ENCODE results near the gene TIMM17A. TPM values are rescaled to one million over a fixed set of nuclear protein-coding genes. Genes with fewer than 3 reads are reported as not detected.
"Not testable (repeated sequence)": the region's sequence is repeated elsewhere in the genome, so short reads cannot be mapped to it uniquely, and the experiment has no call there.

Gene TIMM17A
- polyA plus RNA-seq, 1 experiment, result 104 TPM

GRCh38 chr1:201938440-201939035, 16.8 kb upstream of the TIMM17A start:
- H3K4me3 ChIP-seq (ENCODE audit: low read depth, low read length), result no peak overlapping the region
- peak overlapping the region; percentile 92 for H3K27ac ChIP-seq (ENCODE audit: low read depth, low read length)
- CTCF ChIA-PET, result interaction anchor here (1.7 to 2.1 kb wide), 2 partner anchors 10 to 43 kb away, joined by 4 to 9 read pairs; no protein-coding TSS in a partner anchor
- no peak for DNase-seq (ENCODE audit: low read depth, low spot score)
- H3K9me3 ChIP-seq (ENCODE audit: control insufficient read depth, insufficient read depth, low read length), result no peaks in the 10 kb centered on the region
- H3K27me3 ChIP-seq (ENCODE audit: control insufficient read depth, insufficient read depth, low read length), result no peaks in the 10 kb centered on the region
- POLR2A ChIA-PET, result interaction anchor here (1.2 to 2.7 kb wide), 4 partner anchors 8 to 42 kb away, joined by 3 to 15 read pairs (median 12); partner anchors contain the start of gene LMOD1
- TF ChIP-seq CTCF (IDR thresholded peaks at IDR 0.05; ENCODE audit: low read depth, low read length), result no peak

- DNase-seq (ENCODE audit: low read depth, low spot score), result no peak
- peak overlapping the region; percentile 92 for H3K27ac ChIP-seq (ENCODE audit: low read depth, low read length)
- TF ChIP-seq CTCF (IDR thresholded peaks at IDR 0.05; ENCODE audit: low read depth, low read length), result no peak
- POLR2A ChIA-PET, result interaction anchor here (0.5 to 2.7 kb wide), 4 partner anchors 17 to 43 kb away, joined by 6 to 15 read pairs (median 12); no protein-coding TSS in a partner anchor
- no peaks in the 10 kb centered on the region for H3K27me3 ChIP-seq (ENCODE audit: control insufficient read depth, insufficient read depth, low read length)
- CTCF ChIA-PET, result interaction anchor here (0.7 to 2.1 kb wide), 3 partner anchors 11 to 468 kb away, joined by 4 to 9 read pairs (median 7); no protein-coding TSS in a partner anchor
- H3K4me3 ChIP-seq (ENCODE audit: low read depth, low read length), result no peak overlapping the region
- no peaks in the 10 kb centered on the region for H3K9me3 ChIP-seq (ENCODE audit: control insufficient read depth, insufficient read depth, low read length)
These were observed 16.2 kb upstream of the TIMM17A start for GRCh38 chr1:201939148-201939547.

GRCh38 chr1:201939574-201939973, 15.7 kb upstream of the TIMM17A start:
- Histone ChIP-seq H3K4me3 (ENCODE audit: low read depth, low read length) (no peak overlapping the region), H3K9me3 (ENCODE audit: control insufficient read depth, insufficient read depth, low read length) (no peaks in the 10 kb centered on the region), H3K27me3 (ENCODE audit: control insufficient read depth, insufficient read depth, low read length) (no peaks in the 10 kb centered on the region), H3K27ac (ENCODE audit: low read depth, low read length) (peak overlapping the region; percentile 92)
- ChIA-PET POLR2A (interaction anchor here (0.5 to 2.7 kb wide), 4 partner anchors 17 to 43 kb away, joined by 4 to 15 read pairs (median 8); partner anchors contain the start of gene RNPEP), CTCF (interaction anchor here (0.7 to 1.7 kb wide), 2 partner anchors 11 to 467 kb away, joined by 4 to 7 read pairs; no protein-coding TSS in a partner anchor)
- TF ChIP-seq CTCF (IDR thresholded peaks at IDR 0.05; ENCODE audit: low read depth, low read length), result no peak
- no peak for DNase-seq (ENCODE audit: low read depth, low spot score)

GRCh38 chr1:201940316-201940715, 15.0 kb upstream of the TIMM17A start:
- DNase-seq (ENCODE audit: low read depth, low spot score); H3K27ac ChIP-seq (ENCODE audit: low read depth, low read length); H3K4me3 ChIP-seq (ENCODE audit: low read depth, low read length); H3K27me3 ChIP-seq (ENCODE audit: control insufficient read depth, insufficient read depth, low read length); H3K9me3 ChIP-seq (ENCODE audit: control insufficient read depth, insufficient read depth, low read length): not testable (repeated sequence)
- ChIA-PET CTCF (interaction anchor here (0.7 to 7.0 kb wide), 2 partner anchors 44 to 54 kb away, joined by 3 to 90 read pairs; no protein-coding TSS in a partner anchor), POLR2A (interaction anchor here (0.7 kb wide), 1 partner anchor 29 kb away, joined by 3 read pairs; no protein-coding TSS in a partner anchor)

GRCh38 chr1:201941420-201942128, 13.7 kb upstream of the TIMM17A start:
- Histone ChIP-seq H3K27ac (ENCODE audit: low read depth, low read length) (peak overlapping the region; percentile 0), H3K4me3 (ENCODE audit: low read depth, low read length) (peak overlapping the region; percentile 13), H3K9me3 (ENCODE audit: control insufficient read depth, insufficient read depth, low read length) (no peaks in the 10 kb centered on the region), H3K27me3 (ENCODE audit: control insufficient read depth, insufficient read depth, low read length) (no peaks in the 10 kb centered on the region)
- ChIA-PET POLR2A (interaction anchor here (0.7 to 1.3 kb wide), 3 partner anchors 12 to 37 kb away, joined by 3 read pairs; partner anchors contain the start of gene TIMM17A), CTCF (interaction anchor here (7.0 kb wide), 1 partner anchor 45 kb away, joined by 90 read pairs; no protein-coding TSS in a partner anchor)
- TF ChIP-seq CTCF (IDR thresholded peaks at IDR 0.05; ENCODE audit: low read depth, low read length), result no peak
- DNase-seq (ENCODE audit: low read depth, low spot score), result no peak
